WTC11 (cell line): ENCODE data around the gene PRIM2. TPM values are rescaled to one million over a fixed set of nuclear protein-coding genes. Genes with fewer than 3 reads are reported as not detected.
"Not testable (repeated sequence)": the region's sequence is repeated elsewhere in the genome, so short reads cannot be mapped to it uniquely, and the experiment has no call there.

ENCODE experiments used
- ATAC-seq: fragments of 200-7000 bp; cut with Tn5 transposase; 2 replicates; pipeline ENCODE4 v1.10.0; 2021; ENCODE audit warnings: mild to moderate bottlenecking, moderate library complexity
- CTCF ChIA-PET: fragments of 300-600 bp; sonication (Branson Sonifier 250); formaldehyde crosslinking; loops from one replicate; lab custom pipeline; 2021; ENCODE audit warnings: antibody characterized with exemption; lab: Charles Lee
- POLR2A ChIA-PET: fragments of 350-600 bp; sonication (Branson Sonifier 250); formaldehyde crosslinking; loops from one replicate; lab custom pipeline; 2021; ENCODE audit warnings: antibody characterized with exemption; lab: Charles Lee
- DNase-seq: peaks from one replicate; pipeline ENCODE4 v3.0.0; 2021; ENCODE audit warnings: low spot score
- H3K27ac Mint-ChIP-seq: 2 replicates; pipeline ENCODE4 v1.8.0; 2021; ENCODE audit warnings: mixed read lengths
- H3K27me3 Mint-ChIP-seq: 2 replicates; pipeline ENCODE4 v1.8.0; 2021; ENCODE audit warnings: low read depth, mild to moderate bottlenecking, moderate library complexity, mixed read lengths
- H3K36me3 Mint-ChIP-seq: 2 replicates; pipeline ENCODE4 v1.8.0; 2021; ENCODE audit warnings: mixed read lengths
- H3K4me1 Mint-ChIP-seq: 2 replicates; pipeline ENCODE4 v1.8.0; 2022; ENCODE audit warnings: mixed read lengths
- H3K4me3 Mint-ChIP-seq: 2 replicates; pipeline ENCODE4 v1.8.0; 2021; ENCODE audit warnings: mild to moderate bottlenecking, moderate library complexity, mixed read lengths
- H3K9me3 Mint-ChIP-seq: 2 replicates; pipeline ENCODE4 v1.8.0; 2021; ENCODE audit warnings: mixed read lengths
- CBFB ChIP-seq: sonication (generic); formaldehyde crosslinking; IDR thresholded peaks from 2 replicates; pipeline ENCODE4 v1.8.1; 2022; ENCODE audit warnings: mild to moderate bottlenecking, low read depth, missing genetic modification reagents
- CREB1 ChIP-seq: sonication (generic); formaldehyde crosslinking; IDR thresholded peaks from 2 replicates; pipeline ENCODE4 v1.8.0; 2023; ENCODE audit warnings: mild to moderate bottlenecking, missing genetic modification reagents
- CTCF ChIP-seq: fragments of 200-600 bp; IDR thresholded peaks from 2 replicates; pipeline ENCODE4 v1.8.0; 2022; ENCODE audit warnings: antibody characterized with exemption
- JAZF1 ChIP-seq: fragments of 250-450 bp; sonication (Bioruptor Pico); IDR thresholded peaks from 2 replicates; pipeline ENCODE4 v1.9.0; 2021; ENCODE audit warnings: moderate library complexity, mild to moderate bottlenecking, inconsistent platforms
- TEAD1 ChIP-seq: sonication (generic); formaldehyde crosslinking; IDR thresholded peaks from 2 replicates; pipeline ENCODE4 v1.8.0; 2022; ENCODE audit warnings: mild to moderate bottlenecking, missing genetic modification reagents
- USF1 ChIP-seq: sonication (generic); formaldehyde crosslinking; IDR thresholded peaks from 2 replicates; pipeline ENCODE4 v1.8.0; 2022; ENCODE audit warnings: mild to moderate bottlenecking, missing genetic modification reagents
- ZNF121 ChIP-seq: sonication (generic); formaldehyde crosslinking; IDR thresholded peaks from 2 replicates; pipeline ENCODE4 v1.8.0; 2023; ENCODE audit warnings: missing genetic modification reagents
- total RNA-seq: library from RNA; stranded (reverse); gene quantifications from 3 replicates; pipeline ENCODE4 v1.2.3, GENCODE V29; 2021
- TF ChIP-seq, protein P1 (sequence below): fragments of 250-450 bp; sonication (Bioruptor Pico); IDR thresholded peaks from 2 replicates; pipeline ENCODE4 v1.9.0; 2021; ENCODE audit warnings: mild to moderate bottlenecking, borderline replicate concordance
- TF ChIP-seq, protein P2 (sequence below): sonication (generic); formaldehyde crosslinking; IDR thresholded peaks from 2 replicates; pipeline ENCODE4 v1.8.1; 2023; ENCODE audit warnings: mild to moderate bottlenecking, missing genetic modification reagents

Gene PRIM2
- total RNA-seq, 1 experiment from 2014 or later: 42.2 TPM

DNA sequence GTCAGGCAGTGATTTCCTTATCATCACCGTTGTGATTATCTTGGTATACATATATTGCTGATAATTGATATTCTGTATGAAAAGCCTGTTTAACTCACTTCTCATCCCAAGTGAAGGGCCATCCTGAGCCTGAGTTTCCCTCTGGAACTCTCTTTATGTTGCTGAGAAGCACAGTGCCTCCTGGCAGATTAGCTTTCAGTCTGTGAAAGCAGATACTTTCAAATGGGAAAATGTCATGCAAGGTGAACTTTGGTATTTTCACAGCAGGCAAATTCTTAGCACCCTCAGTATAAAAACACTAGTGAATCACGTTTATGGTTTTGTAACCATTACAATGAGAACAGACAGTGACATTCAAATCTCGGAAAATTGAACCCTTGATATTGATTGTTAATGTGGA, 151.6 kb downstream of the PRIM2 start:
- DNase-seq: no peak
- no peaks in the 10 kb centered on the region for H3K27me3 Mint-ChIP-seq
- peaks cover 9% of the 10 kb centered on the region for H3K9me3 Mint-ChIP-seq
- ChIA-PET CTCF (no interaction called here), POLR2A (no interaction called here)
- H3K4me3 Mint-ChIP-seq: no peak overlapping the region
- H3K27ac Mint-ChIP-seq: peak overlapping the region; percentile 90
- H3K4me1 Mint-ChIP-seq: peaks cover 76% of the 10 kb centered on the region
- ATAC-seq: peak; percentile 35; the same call in 1 of the 2 replicates
- TF ChIP-seq CREB1 (CRISPR knock-in tag) (no peak), TEAD1 (CRISPR knock-in tag) (no peak), CBFB (CRISPR knock-in tag) (no peak), ZNF121 (no peak), CTCF (no peak), JAZF1 (no peak), USF1 (CRISPR knock-in tag) (no peak)
- TF ChIP-seq, protein P1, sequence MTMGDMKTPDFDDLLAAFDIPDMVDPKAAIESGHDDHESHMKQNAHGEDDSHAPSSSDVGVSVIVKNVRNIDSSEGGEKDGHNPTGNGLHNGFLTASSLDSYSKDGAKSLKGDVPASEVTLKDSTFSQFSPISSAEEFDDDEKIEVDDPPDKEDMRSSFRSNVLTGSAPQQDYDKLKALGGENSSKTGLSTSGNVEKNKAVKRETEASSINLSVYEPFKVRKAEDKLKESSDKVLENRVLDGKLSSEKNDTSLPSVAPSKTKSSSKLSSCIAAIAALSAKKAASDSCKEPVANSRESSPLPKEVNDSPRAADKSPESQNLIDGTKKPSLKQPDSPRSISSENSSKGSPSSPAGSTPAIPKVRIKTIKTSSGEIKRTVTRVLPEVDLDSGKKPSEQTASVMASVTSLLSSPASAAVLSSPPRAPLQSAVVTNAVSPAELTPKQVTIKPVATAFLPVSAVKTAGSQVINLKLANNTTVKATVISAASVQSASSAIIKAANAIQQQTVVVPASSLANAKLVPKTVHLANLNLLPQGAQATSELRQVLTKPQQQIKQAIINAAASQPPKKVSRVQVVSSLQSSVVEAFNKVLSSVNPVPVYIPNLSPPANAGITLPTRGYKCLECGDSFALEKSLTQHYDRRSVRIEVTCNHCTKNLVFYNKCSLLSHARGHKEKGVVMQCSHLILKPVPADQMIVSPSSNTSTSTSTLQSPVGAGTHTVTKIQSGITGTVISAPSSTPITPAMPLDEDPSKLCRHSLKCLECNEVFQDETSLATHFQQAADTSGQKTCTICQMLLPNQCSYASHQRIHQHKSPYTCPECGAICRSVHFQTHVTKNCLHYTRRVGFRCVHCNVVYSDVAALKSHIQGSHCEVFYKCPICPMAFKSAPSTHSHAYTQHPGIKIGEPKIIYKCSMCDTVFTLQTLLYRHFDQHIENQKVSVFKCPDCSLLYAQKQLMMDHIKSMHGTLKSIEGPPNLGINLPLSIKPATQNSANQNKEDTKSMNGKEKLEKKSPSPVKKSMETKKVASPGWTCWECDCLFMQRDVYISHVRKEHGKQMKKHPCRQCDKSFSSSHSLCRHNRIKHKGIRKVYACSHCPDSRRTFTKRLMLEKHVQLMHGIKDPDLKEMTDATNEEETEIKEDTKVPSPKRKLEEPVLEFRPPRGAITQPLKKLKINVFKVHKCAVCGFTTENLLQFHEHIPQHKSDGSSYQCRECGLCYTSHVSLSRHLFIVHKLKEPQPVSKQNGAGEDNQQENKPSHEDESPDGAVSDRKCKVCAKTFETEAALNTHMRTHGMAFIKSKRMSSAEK (CRISPR knock-in tag): no peak
- TF ChIP-seq, protein P2, sequence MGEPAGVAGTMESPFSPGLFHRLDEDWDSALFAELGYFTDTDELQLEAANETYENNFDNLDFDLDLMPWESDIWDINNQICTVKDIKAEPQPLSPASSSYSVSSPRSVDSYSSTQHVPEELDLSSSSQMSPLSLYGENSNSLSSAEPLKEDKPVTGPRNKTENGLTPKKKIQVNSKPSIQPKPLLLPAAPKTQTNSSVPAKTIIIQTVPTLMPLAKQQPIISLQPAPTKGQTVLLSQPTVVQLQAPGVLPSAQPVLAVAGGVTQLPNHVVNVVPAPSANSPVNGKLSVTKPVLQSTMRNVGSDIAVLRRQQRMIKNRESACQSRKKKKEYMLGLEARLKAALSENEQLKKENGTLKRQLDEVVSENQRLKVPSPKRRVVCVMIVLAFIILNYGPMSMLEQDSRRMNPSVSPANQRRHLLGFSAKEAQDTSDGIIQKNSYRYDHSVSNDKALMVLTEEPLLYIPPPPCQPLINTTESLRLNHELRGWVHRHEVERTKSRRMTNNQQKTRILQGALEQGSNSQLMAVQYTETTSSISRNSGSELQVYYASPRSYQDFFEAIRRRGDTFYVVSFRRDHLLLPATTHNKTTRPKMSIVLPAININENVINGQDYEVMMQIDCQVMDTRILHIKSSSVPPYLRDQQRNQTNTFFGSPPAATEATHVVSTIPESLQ: no peak
- H3K36me3 Mint-ChIP-seq: peaks cover 10% of the 10 kb centered on the region

DNA sequence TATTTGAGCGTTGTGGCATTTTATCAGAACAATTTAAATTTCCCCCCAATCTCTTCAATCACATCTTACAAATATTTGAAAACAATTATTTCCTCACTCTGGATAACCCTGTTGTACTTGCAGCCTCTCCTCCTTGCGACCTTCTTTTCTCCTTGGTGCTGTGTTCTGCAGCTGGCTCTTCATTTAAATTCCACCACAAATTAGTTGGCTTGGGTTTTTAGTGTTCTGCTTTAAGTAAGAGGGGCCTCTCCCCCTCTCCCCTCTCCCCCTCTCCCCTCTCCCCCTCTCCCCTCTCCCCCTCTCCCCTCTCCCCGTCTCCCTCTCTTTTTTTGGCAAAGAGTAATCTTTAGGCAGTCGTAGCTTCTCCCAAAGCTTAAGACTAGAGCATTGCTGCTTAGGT, 152.7 kb downstream of the PRIM2 start:
- POLR2A ChIA-PET, CTCF ChIA-PET, DNase-seq, H3K27me3 Mint-ChIP-seq, H3K36me3 Mint-ChIP-seq, ATAC-seq, H3K9me3 Mint-ChIP-seq: not testable (repeated sequence)
- H3K4me3 Mint-ChIP-seq: peak overlapping the region; percentile 11; the same call in 1 of the 2 replicates
- H3K27ac Mint-ChIP-seq: peak overlapping the region; percentile 51
- peaks cover 77% of the 10 kb centered on the region for H3K4me1 Mint-ChIP-seq

GRCh38 chr6:57471314-57471864, 154.0 kb downstream of the PRIM2 start:
- H3K4me3 Mint-ChIP-seq, POLR2A ChIA-PET, CTCF ChIA-PET, H3K36me3 Mint-ChIP-seq, H3K9me3 Mint-ChIP-seq, DNase-seq, H3K27me3 Mint-ChIP-seq, ATAC-seq: not testable (repeated sequence)
- Mint-ChIP-seq H3K4me1 (peaks cover 78% of the 10 kb centered on the region), H3K27ac (0 out of 2 replicates have a peak overlapping the region, but pooled peaks have one; percentile 1)

DNA sequence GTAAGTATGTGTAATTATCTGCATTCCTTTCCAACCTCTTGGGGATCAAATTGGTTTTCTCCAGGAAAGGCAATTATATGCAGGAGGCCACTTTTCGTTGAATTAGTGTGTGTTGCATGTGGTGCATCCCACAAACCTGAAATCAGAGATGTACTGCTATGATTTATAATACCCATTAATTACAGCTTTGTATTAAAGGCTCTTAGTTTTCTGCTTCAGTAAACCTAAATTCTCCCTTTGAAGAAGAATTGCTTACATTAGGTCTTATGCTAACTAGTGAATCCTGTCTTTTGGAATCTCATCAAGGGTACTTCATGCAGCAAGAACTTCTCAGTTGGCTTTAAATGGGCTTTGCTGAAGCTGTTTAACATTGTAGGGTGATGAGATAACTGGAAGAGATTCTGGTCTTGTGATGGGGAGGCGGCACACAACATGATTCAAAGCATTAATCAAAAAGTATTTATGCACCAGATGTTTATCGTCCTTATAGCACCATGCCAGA, 155.5 kb downstream of the PRIM2 start:
- H3K4me1 Mint-ChIP-seq: peaks cover 66% of the 10 kb centered on the region
- ATAC-seq: not testable (repeated sequence)

DNA sequence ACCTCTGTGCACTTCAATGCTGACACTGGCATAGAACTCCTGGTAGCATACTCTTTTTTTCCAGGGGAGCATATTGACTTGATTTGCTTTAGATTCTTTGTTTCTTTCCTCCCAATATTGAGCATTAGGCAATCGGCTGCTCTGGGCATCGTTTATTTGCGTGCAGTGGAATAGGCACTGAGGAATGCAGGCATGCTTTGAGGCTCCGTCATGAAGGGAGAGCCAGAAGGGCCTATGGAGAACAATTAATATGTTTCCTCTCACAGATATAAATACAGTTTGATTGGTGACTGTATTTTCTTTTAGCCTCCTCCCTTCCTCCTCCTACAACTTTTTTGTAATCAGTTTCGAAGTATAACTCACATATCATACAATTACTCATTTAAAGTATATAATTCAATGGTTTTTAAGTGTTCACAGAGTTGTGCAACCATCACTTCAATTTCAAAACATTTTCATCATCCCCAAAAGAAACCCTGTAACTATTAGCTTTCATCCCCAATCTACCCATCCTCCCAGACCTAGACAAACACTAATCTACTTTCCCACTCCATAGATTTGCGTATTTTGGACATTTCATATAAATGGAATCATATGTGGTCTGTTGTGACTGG, 157.5 kb downstream of the PRIM2 start:
- H3K9me3 Mint-ChIP-seq, H3K36me3 Mint-ChIP-seq, H3K4me3 Mint-ChIP-seq, POLR2A ChIA-PET, H3K27ac Mint-ChIP-seq, DNase-seq, CTCF ChIA-PET, ATAC-seq, H3K27me3 Mint-ChIP-seq: not testable (repeated sequence)
- peaks cover 57% of the 10 kb centered on the region for H3K4me1 Mint-ChIP-seq

More for the DNA sequence above, 155.5 kb downstream of the PRIM2 start:
- POLR2A ChIA-PET, H3K4me3 Mint-ChIP-seq, H3K27ac Mint-ChIP-seq, H3K27me3 Mint-ChIP-seq, H3K36me3 Mint-ChIP-seq, DNase-seq, H3K9me3 Mint-ChIP-seq, CTCF ChIA-PET: not testable (repeated sequence)

DNA sequence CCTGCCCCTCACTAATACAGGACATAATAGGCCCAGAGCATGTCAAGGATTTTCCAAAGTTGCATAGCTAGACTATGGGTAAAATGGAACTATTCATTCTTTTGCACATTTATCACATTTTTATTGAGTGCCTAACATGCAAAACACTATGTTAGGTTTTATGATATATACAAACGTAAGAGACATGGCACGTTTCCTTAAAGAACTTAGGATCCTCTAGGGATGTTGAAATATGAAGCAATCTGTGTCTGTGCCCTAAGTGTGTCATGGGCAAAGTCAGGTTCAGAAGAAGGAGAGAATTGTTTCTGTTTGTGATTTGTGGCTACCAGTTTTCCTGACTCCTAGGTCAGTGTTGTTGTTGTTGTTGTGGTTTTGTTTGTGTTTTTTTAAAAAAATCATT, 158.2 kb downstream of the PRIM2 start:
- DNase-seq, ATAC-seq, H3K9me3 Mint-ChIP-seq, CTCF ChIA-PET, POLR2A ChIA-PET, H3K36me3 Mint-ChIP-seq, H3K27me3 Mint-ChIP-seq, H3K4me3 Mint-ChIP-seq: not testable (repeated sequence)
- peaks cover 54% of the 10 kb centered on the region for H3K4me1 Mint-ChIP-seq
- H3K27ac Mint-ChIP-seq: peak overlapping the region; percentile 18

DNA sequence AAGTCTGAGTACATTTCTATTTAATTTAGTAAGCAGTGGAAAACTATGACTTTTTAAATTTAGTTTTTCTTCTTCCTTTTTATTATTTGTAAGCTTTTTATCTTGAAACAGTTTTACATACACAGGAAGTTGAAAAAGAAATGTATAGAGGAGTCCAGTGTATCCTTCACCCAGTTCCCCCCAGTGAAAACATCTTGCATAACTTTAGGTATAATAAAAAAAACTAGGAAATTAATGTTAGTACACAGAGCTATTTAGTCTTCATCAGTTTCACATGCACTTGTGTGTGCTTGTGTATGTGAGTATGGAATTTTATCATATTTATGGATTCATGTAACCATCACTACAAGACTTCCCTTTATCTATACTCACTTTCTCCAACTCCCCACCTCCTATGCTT, 162.8 kb downstream of the PRIM2 start:
- ATAC-seq, H3K27me3 Mint-ChIP-seq, DNase-seq, POLR2A ChIA-PET, H3K27ac Mint-ChIP-seq, H3K9me3 Mint-ChIP-seq, CTCF ChIA-PET, H3K4me3 Mint-ChIP-seq, H3K36me3 Mint-ChIP-seq: not testable (repeated sequence)
- peaks cover 35% of the 10 kb centered on the region for H3K4me1 Mint-ChIP-seq
